Esophagus squamous epithelium (tissue), 4 donors: ENCODE measurements around the gene KCNJ12.
"Not testable (repeated sequence)": the region's sequence is repeated elsewhere in the genome, so short reads cannot be mapped to it uniquely, and the experiment has no call there.

ENCODE experiments used
- POLR2A ChIP-seq, 4 donors: fragments of 450-650 bp; IDR thresholded peaks; one replicate each; pipeline ENCODE4 v1.6.1; 2017; ENCODE audit warnings: antibody characterized with exemption in 4 of 4, mild to moderate bottlenecking in 4 of 4, moderate library complexity in 3 of 4
- TF ChIP-seq, protein P1 (sequence below), 6 experiments: fragments of 450-650 bp in 4 of 6; fragments of 200-600 bp in 2 of 6; sonication (generic) in 2 of 6; IDR thresholded peaks; one replicate each; pipeline ENCODE4 v1.5.1; 2016 to 2019; ENCODE audit warnings: antibody characterized with exemption in 6 of 6, mild to moderate bottlenecking in 4 of 6, moderate library complexity in 4 of 6

DNA sequence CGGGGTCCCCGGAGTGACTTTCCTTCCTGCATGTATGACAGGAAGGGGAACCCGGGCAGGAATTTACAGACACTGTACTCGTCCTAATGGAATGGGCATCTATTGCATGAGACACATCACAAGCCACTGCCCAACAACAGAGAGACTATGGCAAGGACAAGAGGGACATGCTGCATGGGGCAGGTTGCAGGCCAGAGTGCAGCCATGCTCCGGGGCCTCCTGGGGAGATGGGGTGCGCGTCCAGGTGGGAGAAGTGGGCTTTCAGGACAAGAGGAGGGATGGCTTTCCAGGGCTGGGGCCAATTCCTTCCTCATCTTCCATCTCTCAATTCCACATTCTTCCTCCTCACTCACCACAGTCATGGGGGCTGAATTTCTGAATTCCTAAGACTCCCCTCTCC, 60.3 kb downstream of the KCNJ12 start:
- TF ChIP-seq, protein P1, sequence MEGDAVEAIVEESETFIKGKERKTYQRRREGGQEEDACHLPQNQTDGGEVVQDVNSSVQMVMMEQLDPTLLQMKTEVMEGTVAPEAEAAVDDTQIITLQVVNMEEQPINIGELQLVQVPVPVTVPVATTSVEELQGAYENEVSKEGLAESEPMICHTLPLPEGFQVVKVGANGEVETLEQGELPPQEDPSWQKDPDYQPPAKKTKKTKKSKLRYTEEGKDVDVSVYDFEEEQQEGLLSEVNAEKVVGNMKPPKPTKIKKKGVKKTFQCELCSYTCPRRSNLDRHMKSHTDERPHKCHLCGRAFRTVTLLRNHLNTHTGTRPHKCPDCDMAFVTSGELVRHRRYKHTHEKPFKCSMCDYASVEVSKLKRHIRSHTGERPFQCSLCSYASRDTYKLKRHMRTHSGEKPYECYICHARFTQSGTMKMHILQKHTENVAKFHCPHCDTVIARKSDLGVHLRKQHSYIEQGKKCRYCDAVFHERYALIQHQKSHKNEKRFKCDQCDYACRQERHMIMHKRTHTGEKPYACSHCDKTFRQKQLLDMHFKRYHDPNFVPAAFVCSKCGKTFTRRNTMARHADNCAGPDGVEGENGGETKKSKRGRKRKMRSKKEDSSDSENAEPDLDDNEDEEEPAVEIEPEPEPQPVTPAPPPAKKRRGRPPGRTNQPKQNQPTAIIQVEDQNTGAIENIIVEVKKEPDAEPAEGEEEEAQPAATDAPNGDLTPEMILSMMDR (IDR thresholded peaks at IDR 0.05): not testable (repeated sequence)
- not testable (repeated sequence) for TF ChIP-seq POLR2A (IDR thresholded peaks at IDR 0.05)
